ENCODE measurements around the gene CD248. TPM values are rescaled to one million over a fixed set of nuclear protein-coding genes. Genes with fewer than 3 reads are reported as not detected.

The CD248 gene
- total RNA-seq, 1 experiment from 2014 or later, result 0.15 TPM

GRCh38 chr11:66317322-66317722 lies 478 bp upstream of the CD248 start:
- Histone ChIP-seq H3K4me3 (ENCODE audit: low read depth in 2 of 2, low read length in 2 of 2) (no peak overlapping the region), H3K27ac (ENCODE audit: low read length) (no peak overlapping the region)

More at GRCh38 chr11:66317322-66317722, 478 bp upstream of the CD248 start:
- no peaks in the 10 kb centered on the region for H3K36me3 ChIP-seq (ENCODE audit: control insufficient read depth, insufficient read depth, low read length)
- in situ Hi-C loops (cut with HindIII; ENCODE audit: low pct_unique_long_range_greater_than_20kb, low sequenced_read_pairs), result no loop called here
- no peaks in the 10 kb centered on the region for H3K27me3 ChIP-seq (ENCODE audit: control insufficient read depth, insufficient read depth, low read length)
- no TSS peak for BruUV-seq (replicated peaks)
- DNase-seq (ENCODE audit: low read depth, low spot score), result no peak
- peaks cover 4% of the 10 kb centered on the region; the same call in 1 of the 2 replicates for H3K4me1 ChIP-seq (ENCODE audit: control insufficient read depth, insufficient read depth, low read length)
- no peak for ATAC-seq
- TF ChIP-seq SIN3A (IDR thresholded peaks at IDR 0.05; ENCODE audit: borderline replicate concordance, insufficient read depth, low read depth, low read length) (no peak), REST (IDR thresholded peaks at IDR 0.05; ENCODE audit: insufficient read depth in 1 of 2, low read depth in 2 of 2, low read length in 1 of 2) (no peak), TCF7L2 (IDR thresholded peaks at IDR 0.05; ENCODE audit: low read depth, low read length) (no peak), POLR2AphosphoS5 (IDR thresholded peaks at IDR 0.05; ENCODE audit: low read depth, low read length) (no peak), CTCF (IDR thresholded peaks at IDR 0.05) (no peak)
- ChIA-PET POLR2A (no interaction called here), CTCF (interaction anchor here (0.6 kb wide), 1 partner anchor 649 kb away, joined by 5 read pairs; no protein-coding TSS in a partner anchor)
- intact Hi-C loops (cut with micrococcal nuclease; ENCODE audit: unreplicated experiment), result no loop called here
- no peaks in the 10 kb centered on the region for H3K9me3 ChIP-seq (ENCODE audit: control insufficient read depth, insufficient read depth, low read depth, low read length)

Data from Panc1 (cell line).